CD14-positive monocyte (primary cell): ENCODE data around the gene DOCK4. TPM values are rescaled to one million over a fixed set of nuclear protein-coding genes. Genes with fewer than 3 reads are reported as not detected.

Source experiments
- DNase-seq, 3 donors: peaks; one replicate each; pipeline ENCODE4 v3.0.0-alpha.2; 2011 to 2022
- H2AFZ ChIP-seq: 2 replicates; pipeline ENCODE4 v1.6.0; 2012; ENCODE audit warnings: mild to moderate bottlenecking, low read depth, low read length, inconsistent platforms; ENCODE audit not compliant: insufficient read depth, poor library complexity, severe bottlenecking
- H3K27ac ChIP-seq, 2 donors: 1 replicate in 1 of 2; 2 replicates in 1 of 2; pipeline ENCODE4 v1.5.1; 2012 to 2013; ENCODE audit warnings: low read length in 2 of 2, control low read depth in 1 of 2, inconsistent platforms in 1 of 2, low read depth in 1 of 2, mild to moderate bottlenecking in 1 of 2
- H3K27me3 ChIP-seq, 2 donors: one replicate each; pipeline versions ENCODE4 v1.6.0 to v1.6.1; 2011 to 2013; ENCODE audit warnings: low read length in 2 of 2; ENCODE audit not compliant: control insufficient read depth in 2 of 2, insufficient read depth in 2 of 2
- H3K36me3 ChIP-seq, 2 donors: replicated peaks in 1 of 2; 1 replicate in 1 of 2; 2 replicates in 1 of 2; pipeline versions ENCODE4 v1.5.1 to v1.6.1; 2012 to 2013; ENCODE audit warnings: low read length in 2 of 2, control low read depth in 1 of 2, inconsistent platforms in 1 of 2, mild to moderate bottlenecking in 1 of 2; ENCODE audit not compliant: insufficient read depth in 2 of 2, control insufficient read depth in 1 of 2
- H3K4me1 ChIP-seq, 2 donors: 1 replicate in 1 of 2; 2 replicates in 1 of 2; pipeline versions ENCODE4 v1.5.1 to v1.6.1; 2012 to 2013; ENCODE audit warnings: low read length in 2 of 2, control low read depth in 1 of 2, inconsistent platforms in 1 of 2, mild to moderate bottlenecking in 1 of 2, moderate library complexity in 1 of 2; ENCODE audit not compliant: insufficient read depth in 2 of 2, control insufficient read depth in 1 of 2
- H3K4me2 ChIP-seq: replicated peaks from 2 replicates; pipeline ENCODE3; 2012; ENCODE audit warnings: low read length, moderate library complexity, mild to moderate bottlenecking; ENCODE audit not compliant: poor library complexity, severe bottlenecking; ENCODE audit errors: extremely low read depth
- H3K4me3 ChIP-seq, 3 experiments: fragments of 200-600 bp in 1 of 3; sonication (generic) in 1 of 3; replicated peaks in 1 of 3; 1 replicate in 2 of 3; 2 replicates in 1 of 3; pipeline ENCODE4 v1.5.1; 2011 to 2013; ENCODE audit warnings: low read length in 3 of 3, mild to moderate bottlenecking in 3 of 3, control low read depth in 2 of 3, low read depth in 2 of 3, inconsistent platforms in 1 of 3, moderate library complexity in 1 of 3
- H3K79me2 ChIP-seq: 2 replicates; pipeline ENCODE4 v1.6.0; 2012; ENCODE audit warnings: mild to moderate bottlenecking, control low read depth, inconsistent platforms, low read length, moderate library complexity; ENCODE audit not compliant: insufficient read depth
- H3K9ac ChIP-seq: 2 replicates; pipeline ENCODE4 v1.6.0; 2017; ENCODE audit warnings: low read length, mild to moderate bottlenecking; ENCODE audit not compliant: insufficient read depth, poor library complexity, severe bottlenecking
- H3K9me3 ChIP-seq, 2 donors: replicated peaks in 1 of 2; 1 replicate in 1 of 2; 2 replicates in 1 of 2; pipeline versions ENCODE4 v1.5.1 to v1.6.1; 2012 to 2013; ENCODE audit warnings: low read length in 2 of 2, control low read depth in 1 of 2; ENCODE audit not compliant: control insufficient read depth in 1 of 2, insufficient read depth in 1 of 2
- H4K20me1 ChIP-seq: 2 replicates; pipeline ENCODE4 v1.6.0; 2012; ENCODE audit warnings: mild to moderate bottlenecking, low read length, control low read depth, moderate library complexity; ENCODE audit not compliant: insufficient read depth
- H3K27ac Mint-ChIP-seq, 7 donors: one replicate each; pipeline ENCODE4 v1.8.0; 2020; ENCODE audit warnings: mild to moderate bottlenecking in 7 of 7, mixed read lengths in 7 of 7, moderate library complexity in 6 of 7, inconsistent platforms in 2 of 7
- H3K27me3 Mint-ChIP-seq, 3 donors: one replicate each; pipeline ENCODE4 v1.8.0; 2021 to 2022; ENCODE audit warnings: low read depth in 3 of 3, mild to moderate bottlenecking in 3 of 3, mixed read lengths in 3 of 3, moderate library complexity in 3 of 3, inconsistent platforms in 1 of 3
- H3K36me3 Mint-ChIP-seq, 2 donors: one replicate each; pipeline ENCODE4 v1.8.0; 2020; ENCODE audit warnings: mixed read lengths in 2 of 2, inconsistent platforms in 1 of 2, mild to moderate bottlenecking in 1 of 2
- H3K4me1 Mint-ChIP-seq: one replicate; pipeline ENCODE4 v1.8.0; 2020; ENCODE audit warnings: mild to moderate bottlenecking, mixed read lengths
- H3K4me3 Mint-ChIP-seq, 2 donors: one replicate each; pipeline ENCODE4 v1.8.0; 2020; ENCODE audit warnings: mild to moderate bottlenecking in 2 of 2, mixed read lengths in 2 of 2, moderate library complexity in 1 of 2
- H3K9me3 Mint-ChIP-seq, 7 donors: one replicate each; pipeline ENCODE4 v1.8.0; 2020 to 2022; ENCODE audit warnings: mixed read lengths in 7 of 7, mild to moderate bottlenecking in 6 of 7, moderate library complexity in 6 of 7, inconsistent platforms in 2 of 7
- WGBS: methylation state at CpG from one replicate; pipeline ENCODE4 v1.1.5; 2013; ENCODE audit warnings: missing lambda C conversion rate; ENCODE audit not compliant: insufficient coverage; 5-methylcytosine and 5-hydroxymethylcytosine counted together
- intact Hi-C, 2 donors: fragments of 100-400 bp; cut with micrococcal nuclease; formaldehyde crosslinking; loops; one replicate each; pipeline versions ENCODE4 v1.15.0 to v1.15.1; 2023
- polyA plus RNA-seq, 3 donors: library from polyadenylated mRNA; depleted of rRNA in 1 of 3; unstranded in 2 of 3; stranded (reverse) in 1 of 3; fragments of 300-500 nt in 2 of 3; fragments of >200 nt in 1 of 3; fragmentation: Illumina TruSeq in 2 of 3; gene quantifications; 1 replicate in 2 of 3; 2 replicates in 1 of 3; pipeline ENCODE4 v1.2.3, GENCODE V29; 2012 to 2021
- TF ChIP-seq, protein P1 (sequence below): fragments of 200-600 bp; IDR thresholded peaks from one replicate; pipeline ENCODE4 v1.8.0; 2022; ENCODE audit warnings: antibody characterized with exemption, mild to moderate bottlenecking

The DOCK4 gene
- polyA plus RNA-seq, 3 donors: 1.3 to 5.0 (median 2.7) TPM

DNA sequence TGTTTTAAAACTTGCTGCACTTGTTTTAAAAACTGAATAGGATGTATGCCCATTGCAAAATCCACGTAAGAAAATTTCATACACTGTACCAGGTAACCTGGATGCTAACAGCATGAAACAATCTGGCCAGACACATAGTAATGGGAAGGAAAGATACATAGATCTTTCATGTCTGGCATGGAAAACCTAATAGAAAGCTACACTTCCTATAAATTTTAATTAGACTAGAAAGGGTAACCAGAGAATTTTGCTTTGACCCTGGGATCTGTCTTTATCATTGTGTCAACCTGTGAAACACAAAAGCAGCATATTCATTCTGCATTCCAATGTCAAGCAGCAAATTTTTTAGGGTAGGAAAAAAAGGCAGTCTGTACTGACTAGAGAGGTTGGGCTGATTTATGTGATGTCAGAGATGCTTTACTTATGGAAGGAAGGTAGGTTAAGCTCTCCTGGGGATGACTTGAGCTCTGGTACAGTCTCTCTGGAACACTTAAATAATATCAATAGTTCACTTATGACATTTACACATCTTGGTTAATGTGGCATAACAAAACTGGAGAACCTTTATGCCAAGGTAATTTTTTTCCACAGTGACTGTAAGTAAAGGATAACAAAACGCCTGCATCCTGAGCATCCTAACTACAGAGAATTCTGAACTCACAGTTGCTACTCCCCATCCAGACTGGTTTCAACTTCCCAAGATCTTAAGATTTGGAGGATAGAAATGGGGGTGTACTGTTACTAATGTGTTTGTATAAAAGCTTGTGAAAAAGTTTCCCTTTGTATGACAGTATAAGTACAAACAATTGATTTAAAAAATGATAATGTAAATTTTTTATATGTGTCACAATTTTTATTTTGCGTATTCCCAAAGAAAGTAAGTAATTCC lies 44.7 kb downstream of the DOCK4 start:
- H3K27ac ChIP-seq: no peak overlapping the region
- H3K9me3 ChIP-seq: no peaks in the 10 kb centered on the region
- H3K36me3 ChIP-seq: no peaks in the 10 kb centered on the region
- H3K9ac ChIP-seq: no peak overlapping the region
- H3K4me2 ChIP-seq: no peak overlapping the region
- H3K36me3 Mint-ChIP-seq: peaks cover 0 to 1% of the 10 kb centered on the region in 2 donors
- no peak overlapping the region for H3K4me3 ChIP-seq
- H3K27me3 Mint-ChIP-seq: peaks cover 0 to 2% (median 1%) of the 10 kb centered on the region in 3 donors
- H3K27me3 ChIP-seq: peaks cover 0 to 2% of the 10 kb centered on the region in 2 donors
- H4K20me1 ChIP-seq: no peaks in the 10 kb centered on the region
- no CpG with 5 or more reads among the region's 3 CpGs for WGBS
- no peak overlapping the region for H2AFZ ChIP-seq
- no peaks in the 10 kb centered on the region for H3K9me3 Mint-ChIP-seq
- H3K4me3 Mint-ChIP-seq: no peak overlapping the region
- H3K27ac Mint-ChIP-seq: no peak overlapping the region
- intact Hi-C loops: no loop called here
- no peak for DNase-seq
- TF ChIP-seq, protein P1, sequence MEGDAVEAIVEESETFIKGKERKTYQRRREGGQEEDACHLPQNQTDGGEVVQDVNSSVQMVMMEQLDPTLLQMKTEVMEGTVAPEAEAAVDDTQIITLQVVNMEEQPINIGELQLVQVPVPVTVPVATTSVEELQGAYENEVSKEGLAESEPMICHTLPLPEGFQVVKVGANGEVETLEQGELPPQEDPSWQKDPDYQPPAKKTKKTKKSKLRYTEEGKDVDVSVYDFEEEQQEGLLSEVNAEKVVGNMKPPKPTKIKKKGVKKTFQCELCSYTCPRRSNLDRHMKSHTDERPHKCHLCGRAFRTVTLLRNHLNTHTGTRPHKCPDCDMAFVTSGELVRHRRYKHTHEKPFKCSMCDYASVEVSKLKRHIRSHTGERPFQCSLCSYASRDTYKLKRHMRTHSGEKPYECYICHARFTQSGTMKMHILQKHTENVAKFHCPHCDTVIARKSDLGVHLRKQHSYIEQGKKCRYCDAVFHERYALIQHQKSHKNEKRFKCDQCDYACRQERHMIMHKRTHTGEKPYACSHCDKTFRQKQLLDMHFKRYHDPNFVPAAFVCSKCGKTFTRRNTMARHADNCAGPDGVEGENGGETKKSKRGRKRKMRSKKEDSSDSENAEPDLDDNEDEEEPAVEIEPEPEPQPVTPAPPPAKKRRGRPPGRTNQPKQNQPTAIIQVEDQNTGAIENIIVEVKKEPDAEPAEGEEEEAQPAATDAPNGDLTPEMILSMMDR: no peak
- peaks cover 10% of the 10 kb centered on the region for H3K4me1 Mint-ChIP-seq
- no peaks in the 10 kb centered on the region for H3K79me2 ChIP-seq
- peaks cover 6 to 8% of the 10 kb centered on the region in 2 donors for H3K4me1 ChIP-seq

DNA sequence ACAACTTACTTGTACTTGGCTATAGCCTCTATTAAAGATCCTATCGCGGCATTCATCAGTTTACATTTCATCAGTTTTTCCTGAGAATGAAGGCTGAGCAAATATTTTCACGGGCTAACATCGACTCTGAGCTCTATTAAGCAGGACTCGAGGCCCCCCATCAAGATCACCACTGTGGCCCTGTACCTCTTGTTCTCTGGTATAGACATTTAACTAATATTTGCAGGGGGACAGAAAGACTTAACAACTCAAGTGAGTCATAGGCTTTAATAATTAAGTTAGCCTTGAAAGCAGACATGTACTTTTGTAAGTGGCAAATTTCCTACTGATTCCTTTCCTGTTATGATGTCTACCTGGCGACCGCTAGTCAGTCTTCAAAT lies 45.4 kb downstream of the DOCK4 start:
- no peak overlapping the region for H3K4me3 ChIP-seq
- intact Hi-C loops: no loop called here
- H3K27me3 ChIP-seq: peaks cover 0 to 2% of the 10 kb centered on the region in 2 donors
- H3K4me1 Mint-ChIP-seq: peaks cover 10% of the 10 kb centered on the region
- H3K36me3 ChIP-seq: no peaks in the 10 kb centered on the region
- peaks cover 0 to 3% (median 2%) of the 10 kb centered on the region in 3 donors for H3K27me3 Mint-ChIP-seq
- H3K36me3 Mint-ChIP-seq: peaks cover 0 to 1% of the 10 kb centered on the region in 2 donors
- 100% methylated on average over 2 of the region's 7 CpGs for WGBS
- no peak overlapping the region for H2AFZ ChIP-seq
- TF ChIP-seq, protein P1: no peak
- H3K4me1 ChIP-seq: peaks cover 6 to 8% of the 10 kb centered on the region in 2 donors
- no peaks in the 10 kb centered on the region for H3K9me3 ChIP-seq
- H3K9me3 Mint-ChIP-seq: no peaks in the 10 kb centered on the region
- no peak overlapping the region for H3K9ac ChIP-seq
- no peak overlapping the region for H3K27ac ChIP-seq
- H4K20me1 ChIP-seq: no peaks in the 10 kb centered on the region
- no peak overlapping the region for H3K27ac Mint-ChIP-seq
- no peaks in the 10 kb centered on the region for H3K79me2 ChIP-seq
- H3K4me3 Mint-ChIP-seq: no peak overlapping the region
- no peak for DNase-seq
- no peak overlapping the region for H3K4me2 ChIP-seq
